ENCODE data around the gene CPLX1.
"Not testable (repeated sequence)": the region's sequence is repeated elsewhere in the genome, so short reads cannot be mapped to it uniquely, and the experiment has no call there.

Gene CPLX1

GRCh38 chr4:760616-761015 lies 65.3 kb downstream of the CPLX1 start:
- no peak for TF ChIP-seq CTCF (IDR thresholded peaks at IDR 0.05; ENCODE audit: insufficient read depth, low read depth, low read length, missing control alignments)
- H3K4me3 ChIP-seq (ENCODE audit: low read depth, low read length), result no peak overlapping the region
- no peak for DNase-seq (ENCODE audit: low read depth)

GRCh38 chr4:759810-760209 lies 66.1 kb downstream of the CPLX1 start:
- H3K4me3 ChIP-seq (ENCODE audit: low read depth, low read length); DNase-seq (ENCODE audit: low read depth): not testable (repeated sequence)

GRCh38 chr4:757111-757510 lies 68.8 kb downstream of the CPLX1 start:
- H3K4me3 ChIP-seq (ENCODE audit: low read depth, low read length), result no peak overlapping the region
- no peak for TF ChIP-seq CTCF (IDR thresholded peaks at IDR 0.05; ENCODE audit: insufficient read depth, low read depth, low read length, missing control alignments)
- DNase-seq (ENCODE audit: low read depth), result no peak

- TF ChIP-seq CTCF (IDR thresholded peaks at IDR 0.05; ENCODE audit: insufficient read depth, low read depth, low read length, missing control alignments), result no peak
- DNase-seq (ENCODE audit: low read depth), result no peak
- no peak overlapping the region for H3K4me3 ChIP-seq (ENCODE audit: low read depth, low read length)
Measured at GRCh38 chr4:754221-755120, 71.5 kb downstream of the CPLX1 start.

DNA sequence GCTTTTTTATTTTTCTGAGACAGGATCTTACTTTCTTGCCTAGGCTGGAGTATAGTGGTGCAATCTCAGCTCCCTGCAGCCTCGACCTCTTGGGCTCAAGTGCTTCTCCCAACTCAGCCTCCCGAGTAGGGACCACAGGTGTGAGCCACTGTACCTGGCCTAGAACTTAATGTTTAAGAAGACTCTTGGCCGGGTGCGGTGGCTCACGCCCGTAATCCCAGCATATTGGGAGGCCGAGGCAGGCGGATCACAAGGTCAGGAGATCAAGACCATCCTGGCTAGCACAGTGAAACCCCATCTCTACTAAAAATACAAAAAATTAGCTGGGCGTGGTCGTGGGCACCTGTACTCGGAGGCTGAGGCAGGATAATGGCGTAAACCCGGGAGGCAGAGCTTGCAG lies 72.7 kb downstream of the CPLX1 start:
- H3K4me3 ChIP-seq (ENCODE audit: low read depth, low read length); DNase-seq (ENCODE audit: low read depth): not testable (repeated sequence)

DNA sequence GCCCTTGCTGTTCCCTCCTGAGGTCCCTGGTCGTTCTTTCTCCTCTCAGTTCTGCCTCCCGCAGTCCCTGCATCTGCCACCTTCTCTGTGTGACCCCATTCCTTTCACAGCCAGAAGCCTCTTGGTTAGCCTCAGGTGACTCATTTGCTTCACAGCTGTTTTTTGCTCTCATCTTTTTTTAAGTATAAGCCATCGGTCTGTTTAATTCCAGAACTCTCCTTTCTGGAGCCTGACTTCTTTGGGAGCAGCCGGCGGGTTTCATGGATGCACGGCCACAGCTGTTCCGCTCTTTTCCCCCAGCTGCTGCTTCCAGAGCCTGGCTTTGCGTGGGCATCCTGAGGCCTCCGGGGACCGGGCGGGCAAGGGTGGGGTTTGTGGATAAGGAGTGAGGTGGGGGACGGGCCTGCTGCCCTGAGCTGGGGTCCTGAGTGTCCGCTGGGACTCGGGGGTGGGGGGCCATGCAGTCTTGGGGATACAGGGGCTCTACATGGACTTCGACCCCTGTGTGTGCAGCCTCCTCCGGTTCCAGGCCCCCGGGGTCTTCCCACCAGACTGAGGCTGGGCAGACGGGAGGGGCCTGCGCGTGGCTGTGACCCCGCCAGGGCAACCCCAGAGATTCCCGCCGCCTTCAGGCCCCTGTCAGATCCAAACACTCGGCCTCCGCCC lies 73.6 kb downstream of the CPLX1 start:
- no peak for TF ChIP-seq CTCF (IDR thresholded peaks at IDR 0.05; ENCODE audit: insufficient read depth, low read depth, low read length, missing control alignments)
- DNase-seq (ENCODE audit: low read depth), result no peak
- H3K4me3 ChIP-seq (ENCODE audit: low read depth, low read length), result no peak overlapping the region

GRCh38 chr4:751676-752075 lies 74.3 kb downstream of the CPLX1 start:
- no peak overlapping the region for H3K4me3 ChIP-seq (ENCODE audit: low read depth, low read length)
- no peak for DNase-seq (ENCODE audit: low read depth)
- no peak for TF ChIP-seq CTCF (IDR thresholded peaks at IDR 0.05; ENCODE audit: insufficient read depth, low read depth, low read length, missing control alignments)
